GM18520 (cell line): ENCODE results near the gene HIGD2A.
"Not testable (repeated sequence)": the region's sequence is repeated elsewhere in the genome, so short reads cannot be mapped to it uniquely, and the experiment has no call there.

Experiments used
- ATAC-seq: cut with Tn5 transposase; IDR thresholded peaks from one replicate; pipeline ENCODE4 v1.9.1; 2021; ENCODE audit not compliant: unreplicated experiment

Gene HIGD2A

GRCh38 chr5:176394096-176394495 is 5.5 kb downstream of the HIGD2A start:
- no peak for ATAC-seq

GRCh38 chr5:176394881-176395675 is 6.5 kb downstream of the HIGD2A start:
- no peak for ATAC-seq

DNA sequence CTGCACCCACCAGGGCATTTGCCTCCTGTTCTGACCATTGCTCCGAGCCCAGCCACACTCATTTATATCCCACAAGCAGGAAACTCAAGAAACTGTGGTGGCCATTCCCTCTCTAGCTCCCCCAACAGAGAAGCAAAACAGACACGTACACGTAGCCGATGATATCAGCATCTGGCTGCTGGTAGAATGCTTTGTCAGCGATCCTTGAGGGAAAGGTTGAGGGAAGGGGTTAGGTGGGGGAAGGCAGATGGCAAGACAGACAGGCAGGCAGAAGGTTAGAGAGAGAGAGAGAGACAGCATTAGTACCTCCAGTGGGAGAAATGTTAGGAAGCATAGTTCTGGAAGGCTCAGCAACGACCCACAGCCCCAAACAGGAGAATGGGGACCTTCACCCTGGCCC is 7.8 kb downstream of the HIGD2A start:
- ATAC-seq = no peak

DNA sequence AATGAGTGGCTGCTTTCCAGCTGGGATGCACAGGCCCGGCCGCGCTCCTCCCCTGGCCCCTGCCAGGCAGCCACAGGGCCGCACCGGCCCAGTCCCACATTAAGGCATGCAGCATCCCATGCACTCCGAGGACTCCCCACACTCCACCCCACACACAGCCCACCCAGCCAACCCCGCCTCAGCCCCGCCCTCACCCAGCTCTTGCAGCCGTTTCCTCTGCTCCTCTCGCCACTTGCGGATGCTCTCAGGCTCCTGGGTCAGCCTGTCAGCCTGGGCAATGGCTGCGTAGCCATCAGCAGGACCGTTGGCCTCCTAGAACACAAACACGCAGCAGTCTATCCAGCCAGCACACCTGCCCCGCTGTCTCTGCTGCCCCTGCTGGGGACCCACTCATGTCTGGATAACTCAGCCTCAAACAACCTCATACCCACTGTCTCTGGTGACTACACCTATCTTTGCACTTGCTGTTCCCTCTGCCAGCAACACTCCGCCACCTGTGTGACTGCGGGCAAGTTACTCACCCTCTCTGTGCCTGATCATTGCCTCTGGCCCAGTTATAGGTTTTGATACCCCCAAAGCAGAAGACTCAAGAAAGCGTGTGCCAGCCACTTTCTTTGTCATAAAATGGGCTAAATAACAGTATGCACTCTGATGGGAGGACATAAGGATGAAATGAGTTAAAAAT is 9.3 kb downstream of the HIGD2A start:
- no peak for ATAC-seq

GRCh38 chr5:176400382-176401156 is 12.0 kb downstream of the HIGD2A start:
- ATAC-seq = no peak

DNA sequence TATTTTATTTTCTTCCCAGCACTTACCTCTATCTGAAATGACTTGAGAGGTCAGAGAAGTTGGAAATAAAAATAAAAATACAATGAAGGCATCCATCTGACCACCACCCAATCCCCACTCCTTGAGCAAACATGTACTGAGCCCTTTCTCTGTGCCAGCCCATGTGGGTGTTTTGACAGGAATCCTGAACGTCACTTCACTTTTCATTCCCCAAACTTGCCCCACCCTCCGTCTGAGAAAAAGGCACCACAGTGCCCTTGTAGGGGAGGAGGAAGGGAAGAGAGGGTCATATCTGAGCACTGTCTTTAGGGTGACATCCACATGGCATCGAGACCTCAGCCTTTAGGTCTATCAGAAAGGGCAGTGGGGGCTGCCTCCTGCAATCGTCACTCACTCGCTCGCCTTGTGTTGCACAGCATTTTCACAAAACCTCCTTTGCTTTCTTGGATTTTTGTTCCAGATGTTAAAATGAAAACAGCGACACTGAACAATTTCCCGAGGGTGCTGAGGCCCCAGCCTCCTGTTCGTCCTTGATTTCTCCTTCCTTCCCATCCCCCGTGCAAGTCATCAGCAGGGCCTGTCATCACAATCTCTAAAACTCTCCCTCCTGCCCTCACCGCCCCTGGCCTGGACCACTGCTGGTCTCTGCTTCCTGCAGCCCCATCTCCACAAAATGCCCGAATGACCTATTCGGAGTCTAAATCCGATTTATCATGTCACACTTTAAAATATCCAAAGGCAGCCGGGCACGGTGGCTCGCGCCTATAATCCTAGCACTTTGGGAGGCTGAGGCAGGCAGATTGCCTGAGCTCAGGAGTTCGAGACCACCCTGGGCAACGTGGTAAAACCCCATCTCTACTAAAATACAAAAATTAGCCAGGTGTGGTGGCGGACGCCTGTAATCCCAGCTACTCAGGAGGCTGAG is 13.0 kb downstream of the HIGD2A start:
- no peak for ATAC-seq

DNA sequence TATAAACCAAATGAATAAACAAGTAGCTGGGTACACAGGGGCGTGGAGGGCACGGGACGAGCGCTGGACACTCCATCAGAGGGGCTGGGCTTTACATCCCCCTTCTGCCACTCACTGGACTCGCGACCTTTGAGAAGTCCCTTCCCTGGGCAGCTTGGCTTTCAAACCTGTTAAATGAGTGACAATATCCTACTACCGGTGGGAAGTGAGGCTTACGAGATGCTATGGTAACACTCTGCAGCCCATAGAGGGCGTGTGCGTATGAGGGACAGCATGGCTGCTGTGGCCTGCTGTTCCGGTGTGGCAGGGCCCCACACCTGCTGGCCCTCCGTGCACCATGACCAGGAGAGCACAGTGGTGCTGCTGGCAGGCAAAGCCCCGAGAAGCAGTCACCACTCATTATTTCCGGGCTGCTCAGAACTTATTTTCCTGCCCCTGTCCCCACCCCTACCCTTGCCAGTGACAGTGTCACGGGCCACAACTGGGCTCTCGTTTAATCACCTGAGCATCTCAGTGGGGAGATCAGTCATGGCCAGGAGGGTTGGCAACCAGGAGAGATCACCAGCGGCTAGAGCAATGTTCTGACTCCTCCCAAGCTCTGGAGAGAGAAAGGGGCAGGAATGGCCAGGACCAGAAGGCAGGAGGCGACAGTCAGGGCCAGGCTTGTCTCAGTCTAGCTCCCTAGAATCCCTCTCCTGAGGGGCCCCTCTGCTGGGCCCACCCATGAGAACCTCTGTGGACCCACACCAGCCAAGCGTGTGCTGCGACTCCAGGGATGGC is 17.3 kb downstream of the HIGD2A start:
- no peak for ATAC-seq

GRCh38 chr5:176406436-176407052 is 18.0 kb downstream of the HIGD2A start:
- no peak for ATAC-seq

DNA sequence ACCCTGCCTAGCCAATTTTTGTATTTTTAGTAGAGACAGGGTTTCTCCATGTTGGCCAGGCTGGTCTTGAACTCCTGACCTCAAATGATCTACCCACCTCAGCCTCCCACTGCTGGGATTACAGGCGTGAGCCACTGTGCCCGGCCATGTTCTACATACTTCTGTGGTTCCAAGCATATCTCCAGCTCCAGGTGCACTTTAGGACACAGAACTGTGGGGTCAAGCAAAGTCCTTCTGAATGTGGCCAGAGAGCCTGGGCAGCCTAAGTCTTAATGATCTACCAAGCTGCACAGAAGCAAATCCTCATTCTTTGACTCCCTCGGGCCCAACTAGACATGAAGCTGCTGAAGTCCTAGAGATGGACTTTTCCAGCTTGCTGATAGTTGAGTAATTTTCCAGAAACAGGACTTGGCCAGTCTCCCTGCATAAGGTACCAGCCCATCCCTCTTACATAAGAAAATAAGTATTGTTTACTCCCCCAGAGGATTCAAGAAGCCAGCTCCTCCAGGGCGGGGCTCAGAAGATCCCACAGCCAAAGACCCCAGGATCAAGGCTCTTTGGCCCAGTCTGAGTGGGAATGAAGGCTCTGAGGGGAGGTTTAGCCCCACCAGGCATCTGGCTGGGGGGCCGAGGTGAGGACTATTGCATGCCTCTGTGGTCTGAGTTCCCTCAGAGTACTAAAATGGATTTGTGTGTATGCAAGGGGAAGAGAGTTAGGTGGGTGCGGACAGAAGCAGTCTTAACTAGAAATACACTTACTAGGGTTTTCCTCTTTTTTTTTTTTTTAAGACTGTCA is 19.1 kb downstream of the HIGD2A start:
- ATAC-seq = no peak

DNA sequence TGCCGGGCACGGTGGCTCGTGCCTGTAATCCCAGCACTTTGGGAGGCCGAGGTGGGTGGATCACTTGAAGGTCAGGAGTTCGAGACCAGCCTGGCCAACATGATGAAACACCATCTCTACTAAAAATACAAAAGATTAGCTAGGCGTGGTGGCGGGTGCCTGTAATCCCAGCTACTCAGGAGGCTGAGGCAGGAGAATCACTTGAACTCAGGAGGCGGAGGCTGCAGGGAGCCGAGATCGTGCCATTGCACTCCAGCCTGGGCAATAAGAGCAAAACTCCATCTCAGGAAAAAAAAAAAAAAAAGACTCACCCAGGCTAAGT is 19.7 kb downstream of the HIGD2A start:
- not testable (repeated sequence) for ATAC-seq

DNA sequence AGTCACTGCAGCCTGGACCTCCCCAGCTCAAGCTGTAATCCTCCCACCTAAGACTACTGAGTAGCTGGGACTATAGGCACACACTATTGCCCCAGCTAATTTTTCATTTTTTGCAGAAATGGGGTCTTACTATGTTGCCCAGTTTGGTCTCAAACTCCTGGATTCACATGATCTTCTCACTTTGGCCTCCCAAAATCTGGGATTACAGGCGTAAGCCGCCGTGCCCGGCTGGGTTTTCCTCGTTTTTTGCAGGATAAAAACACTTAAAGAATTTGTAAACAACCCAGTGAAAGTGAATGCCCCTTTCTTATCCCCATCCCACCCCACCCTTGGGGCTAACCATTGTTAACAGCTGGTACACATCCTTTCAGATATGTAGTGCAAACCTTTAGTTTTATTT is 20.0 kb downstream of the HIGD2A start:
- ATAC-seq = no peak

DNA sequence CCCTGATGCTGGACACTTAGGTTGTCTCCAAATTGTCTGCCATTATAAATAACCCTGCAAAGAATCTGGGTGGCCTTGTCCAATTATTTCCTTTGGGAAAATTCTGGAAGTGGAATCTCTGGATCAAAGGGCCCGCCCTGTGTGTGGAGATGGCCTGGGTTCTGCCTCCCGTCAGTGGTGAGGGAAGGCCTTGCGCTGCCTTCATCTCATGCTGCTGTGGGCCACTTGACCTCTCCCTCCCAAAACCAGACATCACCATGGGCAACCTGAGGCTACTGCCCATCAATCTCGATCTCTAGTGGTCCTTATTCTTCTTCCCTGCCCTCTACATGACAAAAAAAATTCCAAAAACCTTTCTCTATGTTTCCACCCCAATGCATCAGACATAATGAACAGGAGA is 21.2 kb downstream of the HIGD2A start:
- no peak for ATAC-seq

DNA sequence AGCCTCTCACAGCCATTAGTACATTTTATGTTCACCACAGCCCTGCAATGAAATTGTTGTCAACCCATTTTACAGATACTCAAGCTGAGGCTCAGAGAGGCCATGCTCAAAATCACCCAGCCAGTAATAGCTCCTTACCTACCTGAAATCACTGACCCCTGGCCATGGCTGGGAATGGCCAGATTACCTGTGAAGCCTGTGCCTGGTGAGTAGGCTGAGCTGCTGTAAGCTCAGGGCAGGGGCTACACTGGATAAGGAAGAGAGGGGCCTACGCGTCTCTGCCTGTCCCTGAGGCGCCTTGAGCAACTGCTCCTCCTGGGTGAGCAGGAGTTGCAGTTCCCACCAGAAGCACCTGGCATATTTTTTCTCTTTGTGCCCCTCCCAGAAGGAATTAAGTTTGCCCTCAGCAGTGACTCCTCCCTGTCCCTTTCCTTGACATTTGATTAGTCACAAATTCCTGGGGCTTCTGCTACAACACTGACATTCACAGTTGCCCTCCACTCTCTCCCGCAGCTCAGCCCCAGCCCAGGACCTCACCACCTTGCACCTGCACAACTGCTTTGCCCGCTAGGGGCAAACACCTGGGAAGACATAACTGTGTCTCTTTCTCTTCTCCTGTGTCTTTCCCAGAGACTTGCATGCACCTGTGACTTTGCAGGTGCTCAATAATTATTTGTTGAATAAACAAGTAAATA is 22.1 kb downstream of the HIGD2A start:
- ATAC-seq = no peak

DNA sequence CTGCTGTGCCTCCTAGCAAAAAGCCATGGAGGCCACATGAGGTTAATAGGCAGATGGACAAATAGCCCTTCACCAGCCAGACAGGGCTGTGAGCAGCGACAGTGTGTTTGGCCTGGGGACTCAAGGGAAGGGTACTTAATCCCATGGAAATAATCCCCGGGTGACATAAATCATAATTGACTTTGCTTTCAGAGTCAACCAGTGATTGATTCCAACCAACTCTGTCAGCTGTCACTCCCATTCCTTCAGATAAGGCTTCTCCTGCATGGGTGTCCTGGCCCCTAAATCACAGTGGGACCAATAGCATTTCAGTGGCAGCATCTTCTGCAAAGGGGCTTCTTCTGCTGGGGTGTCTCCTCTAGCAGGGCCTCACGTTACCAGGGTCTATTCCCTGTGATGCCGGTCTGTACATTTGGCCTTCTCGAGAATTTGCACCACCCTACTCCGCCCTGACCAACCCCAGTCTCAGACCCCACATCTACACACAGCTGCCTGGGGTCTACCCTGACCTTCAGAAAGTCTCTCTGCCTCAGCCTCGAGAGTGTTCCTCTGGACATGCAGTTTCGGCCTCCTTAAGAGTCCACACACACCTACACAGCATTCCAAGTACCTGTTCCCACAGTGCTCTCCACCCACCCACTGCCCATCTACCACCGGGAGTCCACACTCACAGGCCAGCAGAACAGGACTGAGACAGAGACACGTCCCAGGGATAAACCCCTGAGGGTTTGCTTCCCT is 24.1 kb downstream of the HIGD2A start:
- ATAC-seq = no peak

DNA sequence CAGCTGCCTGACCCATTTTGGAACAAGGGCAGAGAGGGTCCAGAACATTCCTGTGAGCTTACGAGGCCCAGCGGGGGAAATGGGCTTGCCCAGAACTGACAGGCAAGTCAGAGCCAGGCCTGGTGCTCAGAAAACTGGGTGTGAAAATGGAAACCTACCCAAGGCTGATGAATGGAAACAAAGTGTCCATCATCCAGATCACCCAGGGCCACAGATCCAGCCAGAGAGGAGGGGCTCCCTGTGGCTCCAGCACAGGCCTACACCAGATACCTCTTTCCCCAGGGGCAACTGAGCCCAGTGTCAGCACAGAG is 24.7 kb downstream of the HIGD2A start:
- ATAC-seq = no peak

GRCh38 chr5:176413709-176414191 is 25.2 kb downstream of the HIGD2A start:
- ATAC-seq = no peak

DNA sequence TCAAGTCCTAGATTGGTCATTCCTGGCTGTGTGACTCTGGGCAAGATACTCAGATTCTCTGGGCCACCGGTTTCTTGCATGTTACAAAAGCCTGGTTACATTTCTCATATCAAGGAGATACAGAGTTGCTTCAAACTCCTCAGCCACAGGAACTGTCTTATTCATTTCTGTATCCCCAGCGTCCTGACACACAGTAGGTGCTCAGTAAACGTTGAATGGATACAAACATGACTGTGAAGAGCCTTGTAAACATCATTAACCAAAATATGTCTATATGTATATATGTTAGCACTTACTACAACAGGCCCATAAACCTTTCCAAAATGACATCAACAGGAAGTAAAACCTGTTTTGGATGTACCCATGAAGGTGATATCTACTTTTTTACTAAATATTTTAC is 26.2 kb downstream of the HIGD2A start:
- ATAC-seq = no peak
